ENCODE measurements around the gene CEMP1. TPM values are rescaled to one million over a fixed set of nuclear protein-coding genes. Genes with fewer than 3 reads are reported as not detected.

The CEMP1 gene
- total RNA-seq, 1 donor from 2014 or later, result under 0.01 TPM

DNA sequence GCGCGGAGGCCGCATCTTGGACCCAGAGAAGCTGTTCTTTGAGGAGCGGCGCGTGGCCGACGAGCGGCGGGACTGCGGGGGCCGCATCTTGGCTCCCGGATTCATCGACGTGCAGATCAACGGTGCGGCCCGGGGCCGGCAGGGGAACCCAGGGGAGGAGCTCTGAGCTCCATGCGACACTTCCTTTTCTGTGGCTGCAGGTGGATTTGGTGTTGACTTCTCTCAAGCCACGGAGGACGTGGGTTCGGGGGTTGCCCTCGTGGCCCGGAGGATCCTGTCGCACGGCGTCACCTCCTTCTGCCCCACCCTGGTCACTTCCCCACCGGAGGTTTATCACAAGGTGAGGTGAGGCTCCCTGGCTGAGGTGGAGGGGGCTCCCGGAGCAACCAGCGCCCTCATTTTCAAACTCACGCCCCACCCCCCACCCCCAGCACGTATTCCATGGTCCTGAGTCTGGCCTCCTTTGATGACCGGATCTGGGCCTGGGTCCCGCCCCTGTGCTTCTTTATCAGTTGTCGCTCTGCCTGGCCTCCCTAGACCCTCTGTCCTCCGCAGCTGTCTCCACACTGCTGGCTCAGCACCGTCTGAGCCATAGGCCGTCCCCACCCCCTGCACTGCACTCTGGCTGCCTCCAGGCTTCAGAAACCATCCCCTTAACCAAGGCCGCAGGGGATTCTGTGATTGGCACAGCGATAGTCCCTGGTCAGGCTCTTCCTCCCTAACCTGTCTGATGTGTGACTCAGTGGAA is 10.2 kb downstream of the CEMP1 start:
- DNase-seq (ENCODE audit: low read depth in 2 of 2), result peak in 1 of 2 donors; percentile 49

- DNase-seq (ENCODE audit: low read depth in 2 of 2), result peak; percentile 95 to 96
Observed at GRCh38 chr16:2520097-2520783, 11.0 kb downstream of the CEMP1 start, which contains the start of gene AMDHD2. AMDHD2 (plus strand) TSS chr16:2520371; CDS start chr16:2520459, 88 bp downstream.

- DNase-seq (ENCODE audit: low read depth in 2 of 2), result no peak
Observed at GRCh38 chr16:2519711-2520080, 11.5 kb downstream of the CEMP1 start.

DNA sequence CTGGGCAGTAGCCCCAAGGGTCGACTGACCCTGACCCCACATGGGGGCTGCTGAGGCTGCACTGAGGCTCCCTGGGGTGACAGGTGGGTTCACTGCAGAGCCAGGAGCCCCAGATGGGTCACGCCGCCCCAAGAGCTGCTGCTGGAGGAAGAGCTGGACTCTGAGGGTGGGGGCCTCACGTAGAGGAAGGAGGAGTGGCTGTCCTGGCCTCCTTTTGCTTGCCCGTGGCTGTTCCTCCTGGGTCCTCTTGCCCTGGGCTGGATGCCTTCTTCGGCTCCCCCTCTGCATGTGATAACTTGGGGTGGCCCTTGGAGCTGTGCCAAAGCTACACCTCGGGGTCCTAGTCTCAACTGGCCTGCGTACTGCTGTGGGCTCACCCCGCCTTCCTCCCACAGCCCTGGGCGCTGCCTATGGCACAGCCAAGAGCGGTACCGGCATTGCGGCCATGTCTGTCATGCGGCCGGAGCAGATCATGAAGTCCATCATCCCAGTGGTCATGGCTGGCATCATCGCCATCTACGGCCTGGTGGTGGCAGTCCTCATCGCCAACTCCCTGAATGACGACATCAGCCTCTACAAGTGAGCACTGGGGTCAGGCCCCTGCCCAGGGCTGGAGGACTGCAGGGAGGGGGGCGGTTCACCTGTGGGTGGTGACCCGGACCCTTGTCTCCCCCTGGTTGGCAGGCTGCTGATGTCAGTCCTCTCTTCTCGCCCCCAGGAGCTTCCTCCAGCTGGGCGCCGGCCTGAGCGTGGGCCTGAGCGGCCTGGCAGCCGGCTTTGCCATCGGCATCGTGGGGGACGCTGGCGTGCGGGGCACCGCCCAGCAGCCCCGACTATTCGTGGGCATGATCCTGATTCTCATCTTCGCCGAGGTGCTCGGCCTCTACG is 12.1 kb downstream of the CEMP1 start:
- no peak for DNase-seq (ENCODE audit: low read depth in 2 of 2)

- DNase-seq (ENCODE audit: low read depth in 2 of 2), result no peak
Observed at GRCh38 chr16:2517954-2518605, 13.1 kb downstream of the CEMP1 start.

GRCh38 chr16:2516391-2517240 is 14.6 kb downstream of the CEMP1 start:
- peak; percentile 26 to 51 for DNase-seq (ENCODE audit: low read depth in 2 of 2)

DNA sequence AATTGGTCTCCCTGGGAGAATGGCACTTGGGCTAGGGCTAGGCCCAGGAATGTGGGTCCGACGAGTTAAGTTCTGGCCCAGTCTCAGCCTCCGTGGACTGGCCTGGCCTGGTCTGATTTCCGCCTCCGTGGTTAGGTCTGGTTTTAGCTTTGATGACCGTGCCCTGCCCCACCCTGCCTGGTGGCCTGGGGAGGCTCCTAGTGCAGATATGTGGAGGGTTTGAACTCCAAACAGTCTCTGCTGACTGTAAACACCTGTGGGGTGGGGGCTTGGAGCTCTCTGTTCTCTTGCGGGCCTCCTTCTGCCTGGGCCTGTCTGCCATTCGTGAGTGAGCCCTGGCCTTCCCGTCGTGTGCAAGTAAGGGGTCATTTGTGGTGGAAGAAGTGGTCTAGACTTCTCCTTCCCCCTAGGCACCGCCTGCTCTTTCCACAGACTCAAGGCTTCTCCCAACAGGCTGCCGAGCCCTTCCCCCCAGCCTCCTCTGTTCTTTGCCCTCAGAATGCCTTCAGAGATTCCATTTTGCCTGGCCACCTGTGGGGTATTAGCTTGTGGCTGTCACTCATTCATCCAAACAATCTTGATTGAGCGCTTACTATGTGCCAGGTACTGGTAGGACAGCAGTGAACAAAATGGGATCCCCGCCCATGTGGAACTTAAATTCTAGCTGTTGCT is 15.9 kb downstream of the CEMP1 start:
- no peak for DNase-seq (ENCODE audit: low read depth in 2 of 2)

DNA sequence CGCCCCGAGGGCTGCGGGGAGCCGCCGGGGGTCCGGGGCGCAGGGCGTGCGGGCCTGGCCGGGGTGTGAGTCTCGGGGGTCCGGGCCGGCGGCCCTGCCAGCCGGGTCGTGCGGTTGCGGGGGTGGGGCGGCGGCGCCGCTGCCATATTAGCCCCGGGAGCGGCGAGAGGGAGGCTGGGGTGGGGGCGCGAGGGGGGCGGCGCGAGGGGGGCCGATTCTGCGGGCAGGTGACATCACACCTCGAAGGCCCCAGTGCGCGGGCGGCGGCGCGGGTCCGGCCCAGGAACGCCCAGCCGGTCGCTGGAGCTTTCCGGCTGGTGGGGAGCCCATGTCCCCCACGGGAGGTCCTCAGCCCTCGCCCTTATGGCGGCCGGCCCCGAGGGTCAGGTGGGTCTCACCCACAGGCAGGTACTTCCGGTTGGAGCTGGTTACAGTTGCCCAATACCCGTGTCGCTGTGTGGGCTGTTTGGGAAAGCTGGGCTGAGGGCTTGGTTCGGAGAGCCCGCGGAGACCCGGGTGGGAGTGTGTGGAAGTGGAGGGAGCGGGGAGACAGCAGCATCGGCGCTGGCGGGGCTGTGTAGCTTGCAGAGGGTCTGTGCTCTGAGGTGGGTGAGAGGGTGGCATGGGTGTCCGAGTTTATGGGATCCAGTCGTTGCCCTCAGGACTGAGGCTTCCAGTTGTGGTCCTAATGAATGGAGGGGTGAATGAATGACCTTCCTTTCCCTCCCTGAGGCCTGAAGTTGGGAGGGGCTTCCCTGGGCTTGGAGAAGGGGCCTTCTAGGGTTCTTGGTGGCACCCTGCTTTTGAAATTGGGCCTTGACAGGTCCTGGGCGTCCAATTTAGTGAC is 16.7 kb downstream of the CEMP1 start:
- DNase-seq (ENCODE audit: low read depth in 2 of 2), result peak in 1 of 2 donors; percentile 29

GRCh38 chr16:2513405-2514332 is 17.5 kb downstream of the CEMP1 start, which contains the start of gene ATP6V0C:
ATP6V0C (plus strand) TSS chr16:2513952; CDS start chr16:2514104, 152 bp downstream.
- DNase-seq (ENCODE audit: low read depth in 2 of 2), result peak; percentile 88 to 91

- DNase-seq (ENCODE audit: low read depth in 2 of 2), result no peak
Observed at GRCh38 chr16:2512735-2513404, 18.3 kb downstream of the CEMP1 start.

DNA sequence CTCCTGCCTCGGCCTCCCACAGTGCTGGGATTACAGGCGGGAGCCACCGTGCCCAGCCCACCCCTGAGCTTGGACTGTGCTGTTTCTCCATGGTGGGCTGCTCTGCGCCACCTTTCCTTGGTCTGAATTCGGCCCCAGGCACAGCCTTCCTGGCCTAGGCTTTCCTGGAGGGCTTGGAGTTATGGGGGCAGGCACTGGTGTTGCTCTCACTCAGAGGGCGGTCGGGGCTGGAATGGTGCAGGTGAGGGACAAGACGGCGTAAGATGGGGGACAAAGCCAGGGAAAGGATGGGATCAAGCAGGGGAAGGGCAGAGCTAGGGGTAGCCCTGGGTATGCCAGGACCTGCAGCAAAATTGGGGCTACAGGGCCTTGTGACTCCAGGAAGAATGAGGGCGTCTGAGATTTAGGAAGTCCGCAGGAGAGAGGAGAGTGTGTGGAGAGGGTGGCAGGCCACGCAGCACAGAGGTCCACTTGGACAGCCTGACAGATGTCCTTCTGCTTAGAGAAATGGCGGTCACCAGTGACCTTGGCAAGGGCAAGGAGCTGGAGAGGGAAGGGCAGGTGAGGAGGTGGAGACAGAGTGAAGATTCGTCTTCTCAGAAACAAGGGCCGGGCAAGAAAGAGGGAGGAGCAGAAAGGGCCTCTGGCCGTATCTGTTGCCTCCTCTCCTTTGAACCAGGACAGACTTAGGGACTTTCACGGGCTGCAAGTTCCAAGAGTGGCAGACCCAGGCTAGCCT is 19.0 kb downstream of the CEMP1 start:
- DNase-seq (ENCODE audit: low read depth in 2 of 2), result no peak

- DNase-seq (ENCODE audit: low read depth in 2 of 2), result peak; percentile 66 to 81
Observed at GRCh38 chr16:2511128-2511800, 19.9 kb downstream of the CEMP1 start.

GRCh38 chr16:2508722-2509400 is 22.3 kb downstream of the CEMP1 start:
- no peak for DNase-seq (ENCODE audit: low read depth in 2 of 2)

GRCh38 chr16:2507665-2508064 is 23.5 kb downstream of the CEMP1 start:
- DNase-seq (ENCODE audit: low read depth in 2 of 2), result no peak

GRCh38 chr16:2507052-2507659 is 24.1 kb downstream of the CEMP1 start:
- DNase-seq (ENCODE audit: low read depth in 2 of 2), result no peak
